Measurements from ENCODE around the gene MBD1.
A peak's percentile ranks its signal among the peaks of the same experiment; 100 is the strongest.

Gene MBD1

DNA sequence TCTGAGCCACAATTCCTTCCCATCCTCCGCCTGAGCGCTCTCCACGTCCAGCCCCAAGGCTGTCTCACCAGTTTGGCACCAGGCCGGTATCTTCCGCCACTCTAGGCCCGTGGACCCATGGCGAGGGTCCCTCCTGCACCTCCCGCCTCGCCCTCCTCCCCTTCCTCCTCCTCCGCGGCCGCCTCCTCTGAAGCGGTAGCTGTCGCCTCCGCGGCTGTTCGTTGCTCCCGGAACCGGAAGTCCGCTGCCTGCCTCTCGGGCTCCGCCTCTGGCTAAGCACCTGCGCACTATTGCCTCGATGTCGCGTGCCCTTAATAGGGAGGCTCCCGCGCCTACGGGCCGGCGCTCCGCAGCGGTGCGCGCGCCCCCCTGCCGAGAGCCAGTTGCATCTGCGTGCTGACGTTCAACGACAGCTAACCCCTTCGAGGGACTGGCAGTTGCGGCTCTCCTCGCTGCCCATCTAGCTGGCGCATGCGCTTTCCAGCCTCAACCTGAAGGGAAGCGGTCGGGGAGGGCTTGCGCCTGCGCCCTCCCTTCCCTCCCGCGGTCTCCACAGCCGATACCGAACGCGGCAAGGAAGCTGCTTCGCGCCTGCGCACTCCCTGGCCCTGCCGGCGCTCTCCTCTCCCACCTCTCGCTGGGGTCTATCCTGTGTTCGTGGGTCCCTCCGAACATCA, at the start of gene MBD1:
MBD1 (minus strand) TSS at position 229 of the 677 bp plus-strand sequence. CDS start 1,531 bp downstream, outside the sequence.
- peaks cover 34% of the 10 kb centered on the region for H3K4me1 ChIP-seq (ENCODE audit: insufficient read depth, low read length, poor library complexity, severe bottlenecking)
- H3K4me3 ChIP-seq (ENCODE audit: low read length, poor library complexity, severe bottlenecking), result peak within 1 kb of the TSS; percentile 90
- H3K9me3 ChIP-seq (ENCODE audit: insufficient read depth, low read depth, low read length), result no peaks in the 10 kb centered on the region
- peaks cover 29% of the 10 kb centered on the region for H4K20me1 ChIP-seq (ENCODE audit: insufficient read depth, low read length, poor library complexity, severe bottlenecking)
- no peaks in the 10 kb centered on the region for H3K9me2 ChIP-seq (replicated peaks; ENCODE audit: low read depth, low read length)
- H3K9ac ChIP-seq (ENCODE audit: low read depth, low read length, poor library complexity, severe bottlenecking), result peak within 1 kb of the TSS; percentile 97
- H3K4me2 ChIP-seq (ENCODE audit: low read depth, low read length, poor library complexity, severe bottlenecking), result peak within 1 kb of the TSS; percentile 99
- no peak for TF ChIP-seq EZH2phosphoT487 (IDR thresholded peaks at IDR 0.05; ENCODE audit: borderline replicate concordance)
- TF ChIP-seq, protein P1, sequence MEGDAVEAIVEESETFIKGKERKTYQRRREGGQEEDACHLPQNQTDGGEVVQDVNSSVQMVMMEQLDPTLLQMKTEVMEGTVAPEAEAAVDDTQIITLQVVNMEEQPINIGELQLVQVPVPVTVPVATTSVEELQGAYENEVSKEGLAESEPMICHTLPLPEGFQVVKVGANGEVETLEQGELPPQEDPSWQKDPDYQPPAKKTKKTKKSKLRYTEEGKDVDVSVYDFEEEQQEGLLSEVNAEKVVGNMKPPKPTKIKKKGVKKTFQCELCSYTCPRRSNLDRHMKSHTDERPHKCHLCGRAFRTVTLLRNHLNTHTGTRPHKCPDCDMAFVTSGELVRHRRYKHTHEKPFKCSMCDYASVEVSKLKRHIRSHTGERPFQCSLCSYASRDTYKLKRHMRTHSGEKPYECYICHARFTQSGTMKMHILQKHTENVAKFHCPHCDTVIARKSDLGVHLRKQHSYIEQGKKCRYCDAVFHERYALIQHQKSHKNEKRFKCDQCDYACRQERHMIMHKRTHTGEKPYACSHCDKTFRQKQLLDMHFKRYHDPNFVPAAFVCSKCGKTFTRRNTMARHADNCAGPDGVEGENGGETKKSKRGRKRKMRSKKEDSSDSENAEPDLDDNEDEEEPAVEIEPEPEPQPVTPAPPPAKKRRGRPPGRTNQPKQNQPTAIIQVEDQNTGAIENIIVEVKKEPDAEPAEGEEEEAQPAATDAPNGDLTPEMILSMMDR (conservative IDR thresholded peaks at IDR 0.05; ENCODE audit: low read length), result no peak; the same call in 1 of the 2 replicates
- H2AFZ ChIP-seq (ENCODE audit: low read length), result peak within 1 kb of the TSS; percentile 90
- peaks cover 35% of the 10 kb centered on the region; the same call in 1 of the 2 replicates for H3K36me3 ChIP-seq (ENCODE audit: insufficient read depth, low read length)
- no peaks in the 10 kb centered on the region for H3K27me3 ChIP-seq (ENCODE audit: insufficient read depth, low read length, poor library complexity, severe bottlenecking)
- no peaks in the 10 kb centered on the region for H3F3A ChIP-seq (ENCODE audit: low read depth)
- H3K79me2 ChIP-seq (ENCODE audit: insufficient read depth, low read length), result peaks cover 61% of the 10 kb centered on the region

GRCh38 chr18:50330176-50330575, 48.9 kb upstream of the MBD1 start:
- no peaks in the 10 kb centered on the region for H3F3A ChIP-seq (ENCODE audit: low read depth)
- no peaks in the 10 kb centered on the region for H3K9me2 ChIP-seq (replicated peaks; ENCODE audit: low read depth, low read length)
- H2AFZ ChIP-seq (ENCODE audit: low read length), result no peak overlapping the region
- no peak overlapping the region for H3K9ac ChIP-seq (ENCODE audit: low read depth, low read length, poor library complexity, severe bottlenecking)
- no peak overlapping the region for H3K4me2 ChIP-seq (ENCODE audit: low read depth, low read length, poor library complexity, severe bottlenecking)
- TF ChIP-seq, protein P1 (conservative IDR thresholded peaks at IDR 0.05; ENCODE audit: low read length), result no peak
- no peak for TF ChIP-seq EZH2phosphoT487 (IDR thresholded peaks at IDR 0.05; ENCODE audit: borderline replicate concordance)
- H3K36me3 ChIP-seq (ENCODE audit: insufficient read depth, low read length), result no peaks in the 10 kb centered on the region
- no peaks in the 10 kb centered on the region for H3K79me2 ChIP-seq (ENCODE audit: insufficient read depth, low read length)
- no peaks in the 10 kb centered on the region for H3K27me3 ChIP-seq (ENCODE audit: insufficient read depth, low read length, poor library complexity, severe bottlenecking)
- H3K9me3 ChIP-seq (ENCODE audit: insufficient read depth, low read depth, low read length), result no peaks in the 10 kb centered on the region
- H3K4me3 ChIP-seq (ENCODE audit: low read length, poor library complexity, severe bottlenecking), result no peak overlapping the region
- no peaks in the 10 kb centered on the region for H4K20me1 ChIP-seq (ENCODE audit: insufficient read depth, low read length, poor library complexity, severe bottlenecking)
- no peaks in the 10 kb centered on the region for H3K4me1 ChIP-seq (ENCODE audit: insufficient read depth, low read length, poor library complexity, severe bottlenecking)

DNA sequence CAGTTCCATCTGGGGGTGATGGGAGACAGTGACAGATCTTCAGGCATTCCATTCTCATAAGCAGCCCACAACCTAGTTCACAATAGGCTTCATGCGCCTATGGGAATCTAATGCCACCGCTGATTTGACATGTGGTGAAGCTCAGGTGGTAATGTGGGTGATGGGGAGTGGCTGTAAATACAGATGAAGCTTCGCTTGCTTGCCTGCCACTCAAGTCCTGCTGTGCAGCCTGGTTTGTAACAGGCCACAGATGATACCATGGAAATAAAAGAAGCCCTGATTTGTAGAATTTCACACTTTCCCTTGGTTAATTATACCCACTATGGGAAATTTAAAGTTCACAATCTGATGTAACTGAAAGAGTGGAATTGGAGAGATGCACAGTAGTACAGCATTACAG, 46.7 kb upstream of the MBD1 start:
- H3K9me3 ChIP-seq (ENCODE audit: insufficient read depth, low read depth, low read length), result no peaks in the 10 kb centered on the region
- TF ChIP-seq, protein P1 (conservative IDR thresholded peaks at IDR 0.05; ENCODE audit: low read length), result no peak
- TF ChIP-seq EZH2phosphoT487 (IDR thresholded peaks at IDR 0.05; ENCODE audit: borderline replicate concordance), result no peak
- H2AFZ ChIP-seq (ENCODE audit: low read length), result no peak overlapping the region
- no peaks in the 10 kb centered on the region for H3F3A ChIP-seq (ENCODE audit: low read depth)
- H3K79me2 ChIP-seq (ENCODE audit: insufficient read depth, low read length), result no peaks in the 10 kb centered on the region
- no peaks in the 10 kb centered on the region for H3K36me3 ChIP-seq (ENCODE audit: insufficient read depth, low read length)
- H3K4me1 ChIP-seq (ENCODE audit: insufficient read depth, low read length, poor library complexity, severe bottlenecking), result no peaks in the 10 kb centered on the region
- no peaks in the 10 kb centered on the region for H3K9me2 ChIP-seq (replicated peaks; ENCODE audit: low read depth, low read length)
- H3K4me3 ChIP-seq (ENCODE audit: low read length, poor library complexity, severe bottlenecking), result no peak overlapping the region
- H3K27me3 ChIP-seq (ENCODE audit: insufficient read depth, low read length, poor library complexity, severe bottlenecking), result no peaks in the 10 kb centered on the region
- H4K20me1 ChIP-seq (ENCODE audit: insufficient read depth, low read length, poor library complexity, severe bottlenecking), result no peaks in the 10 kb centered on the region
- H3K9ac ChIP-seq (ENCODE audit: low read depth, low read length, poor library complexity, severe bottlenecking), result no peak overlapping the region
- H3K4me2 ChIP-seq (ENCODE audit: low read depth, low read length, poor library complexity, severe bottlenecking), result no peak overlapping the region
